ENCODE data around the gene CCM2.
"Not testable (repeated sequence)": the region's sequence is repeated elsewhere in the genome, so short reads cannot be mapped to it uniquely, and the experiment has no call there.

The CCM2 gene

GRCh38 chr7:44989132-44989531, 10.9 kb upstream of the CCM2 start:
- no peak for TF ChIP-seq CTCF (IDR thresholded peaks at IDR 0.05; ENCODE audit: low read depth, low read length)
- DNase-seq (ENCODE audit: extremely low read depth, low read depth) = no peak

- DNase-seq (ENCODE audit: extremely low read depth, low read depth) = no peak
- no peak for TF ChIP-seq CTCF (IDR thresholded peaks at IDR 0.05; ENCODE audit: low read depth, low read length)
Measured at GRCh38 chr7:44990109-44991023, 9.6 kb upstream of the CCM2 start.

- DNase-seq (ENCODE audit: extremely low read depth, low read depth) = not testable (repeated sequence)
Measured at GRCh38 chr7:44992004-44992795, 7.8 kb upstream of the CCM2 start.

- no peak for DNase-seq (ENCODE audit: extremely low read depth, low read depth)
- no peak for TF ChIP-seq CTCF (IDR thresholded peaks at IDR 0.05; ENCODE audit: low read depth, low read length)
Measured at GRCh38 chr7:44994877-44995554, 5.0 kb upstream of the CCM2 start.

DNA sequence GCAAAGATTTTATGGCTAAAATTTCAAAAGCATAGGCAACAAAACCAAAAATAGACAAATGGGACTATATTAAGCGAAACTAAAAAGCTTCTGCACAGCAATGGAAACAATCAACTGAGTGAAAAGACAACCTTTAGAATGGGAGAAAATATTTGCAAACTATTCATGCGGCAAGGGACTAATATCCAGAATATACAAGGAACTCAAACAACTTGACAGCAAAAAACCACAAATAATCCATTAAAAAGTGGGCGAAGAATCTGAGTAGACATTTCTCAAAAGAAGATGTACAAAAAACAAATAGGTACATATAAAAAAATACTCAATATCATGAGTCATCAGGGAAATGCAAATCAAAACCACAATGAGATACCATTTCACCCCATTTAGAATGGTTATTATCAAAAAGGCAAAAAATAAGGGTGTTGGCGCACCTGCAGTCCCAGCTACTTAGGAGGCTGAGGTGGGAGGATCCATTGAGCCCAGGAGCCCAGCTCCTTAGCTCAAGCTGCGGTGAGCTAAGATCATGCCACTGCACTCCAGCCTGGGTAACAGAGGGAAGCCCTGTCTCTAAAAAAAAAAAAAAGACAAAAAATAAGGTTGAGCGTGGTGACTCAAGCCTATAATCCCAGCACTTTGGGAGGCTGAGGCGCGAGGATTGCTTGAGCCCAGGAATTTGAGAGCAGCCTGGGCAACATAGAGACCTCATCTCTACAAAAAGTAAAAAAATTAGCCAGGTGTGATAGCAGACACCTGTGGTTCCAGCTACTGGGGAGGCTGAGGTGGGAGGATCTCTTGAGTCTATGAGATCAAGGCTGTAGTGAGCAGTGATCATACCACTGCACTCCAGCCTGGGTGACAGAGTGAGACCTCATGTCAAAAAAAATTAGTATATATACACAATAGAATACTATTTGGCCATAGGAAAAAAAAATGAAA, 4.2 kb upstream of the CCM2 start:
- DNase-seq (ENCODE audit: extremely low read depth, low read depth) = no peak
- no peak for TF ChIP-seq CTCF (IDR thresholded peaks at IDR 0.05; ENCODE audit: low read depth, low read length)

GRCh38 chr7:44998153-44998871, 1.7 kb upstream of the CCM2 start:
- DNase-seq (ENCODE audit: extremely low read depth, low read depth) = no peak
- no peak for TF ChIP-seq CTCF (IDR thresholded peaks at IDR 0.05; ENCODE audit: low read depth, low read length)

Data from AG09319 (cell line).